Gastrocnemius medialis (tissue), 4 donors: ENCODE data around the gene RAP2A.

ENCODE experiments used
- CTCF ChIP-seq, 5 experiments: fragments of 450-650 bp in 3 of 5; fragments of 200-600 bp in 2 of 5; sonication (generic) in 2 of 5; IDR thresholded peaks in 4 of 5; conservative IDR thresholded peaks in 1 of 5; 1 replicate in 4 of 5; 2 replicates in 1 of 5; pipeline ENCODE4 v1.5.1; 2016 to 2019; ENCODE audit warnings: antibody characterized with exemption in 5 of 5, mild to moderate bottlenecking in 3 of 5, moderate library complexity in 3 of 5
- POLR2A ChIP-seq, 2 donors: fragments of 450-650 bp; IDR thresholded peaks; one replicate each; pipeline ENCODE4 v1.6.1; 2017; ENCODE audit warnings: antibody characterized with exemption in 2 of 2, mild to moderate bottlenecking in 2 of 2, moderate library complexity in 2 of 2

- TF ChIP-seq CTCF (IDR thresholded peaks at IDR 0.05 in 4 of 5, conservative IDR thresholded peaks at IDR 0.05 in 1 of 5): no peak
- TF ChIP-seq POLR2A (IDR thresholded peaks at IDR 0.05): no peak
Measured at GRCh38 chr13:97459215-97459777, 25.3 kb downstream of the RAP2A start.
